HepG2 (cell line): ENCODE data around the gene TMEM198. TPM values are rescaled to one million over a fixed set of nuclear protein-coding genes. Genes with fewer than 3 reads are reported as not detected.

Experiments used
- GPN1 ChIP-seq: sonication (generic); formaldehyde crosslinking; IDR thresholded peaks from 2 replicates; pipeline ENCODE4 v1.5.1; 2020; ENCODE audit warnings: missing genetic modification reagents, borderline replicate concordance
- HNF1A ChIP-seq, 2 experiments: sonication (generic) in 1 of 2; formaldehyde crosslinking in 1 of 2; IDR thresholded peaks; 2 replicates each; pipeline versions ENCODE4 v1.4.0 to v1.6.1; 2016 to 2020; ENCODE audit warnings: borderline replicate concordance in 1 of 2, low read depth in 1 of 2, mild to moderate bottlenecking in 1 of 2, missing genetic modification reagents in 1 of 2
- IKZF5 ChIP-seq: IDR thresholded peaks from 2 replicates; pipeline ENCODE4 v1.6.1; 2018; ENCODE audit warnings: missing genetic modification reagents, mild to moderate bottlenecking, missing compliant biosample characterization
- KAT2B ChIP-seq: fragments of 150-350 bp; IDR thresholded peaks from 2 replicates; pipeline ENCODE4 v1.6.1; 2014; ENCODE audit warnings: low read depth, low read length, borderline replicate concordance
- KLF16 ChIP-seq, 2 experiments: sonication (generic) in 1 of 2; formaldehyde crosslinking in 1 of 2; IDR thresholded peaks; 2 replicates each; pipeline versions ENCODE4 v1.6.1 to v1.8.0; 2016 to 2023; ENCODE audit warnings: missing genetic modification reagents in 2 of 2, missing compliant biosample characterization in 1 of 2
- MEIS2 ChIP-seq: sonication (generic); formaldehyde crosslinking; IDR thresholded peaks from 2 replicates; pipeline ENCODE4 v1.9.0; 2021; ENCODE audit warnings: mild to moderate bottlenecking, missing genetic modification reagents
- POLR2AphosphoS5 ChIP-seq: IDR thresholded peaks from 2 replicates; pipeline ENCODE4 v1.6.1; 2012; ENCODE audit warnings: low read depth, low read length
- POLR2G ChIP-seq: fragments of 200-400 bp; formaldehyde crosslinking; IDR thresholded peaks from 2 replicates; pipeline ENCODE4 v1.6.1; 2018; ENCODE audit warnings: mild to moderate bottlenecking, low read depth, low read length, moderate library complexity
- RFXANK ChIP-seq: IDR thresholded peaks from 2 replicates; pipeline ENCODE4 v1.6.1; 2016
- SIN3A ChIP-seq: IDR thresholded peaks from 2 replicates; pipeline ENCODE4 v1.6.1; 2011; ENCODE audit warnings: low read depth, mild to moderate bottlenecking, control low read depth, low read length, borderline replicate concordance
- TRIM24 ChIP-seq: sonication (generic); formaldehyde crosslinking; IDR thresholded peaks from 2 replicates; pipeline ENCODE4 v1.8.0; 2022; ENCODE audit warnings: mild to moderate bottlenecking, missing genetic modification reagents
- ZNF180 ChIP-seq: sonication (generic); formaldehyde crosslinking; IDR thresholded peaks from 2 replicates; pipeline ENCODE4 v1.4.0; 2020; ENCODE audit warnings: low read depth, missing genetic modification reagents, borderline replicate concordance
- ZNF329 ChIP-seq: sonication (generic); formaldehyde crosslinking; IDR thresholded peaks from 2 replicates; pipeline ENCODE4 v1.9.0; 2021; ENCODE audit warnings: low read depth, mild to moderate bottlenecking, missing genetic modification reagents
- ZNF569 ChIP-seq: sonication (generic); formaldehyde crosslinking; IDR thresholded peaks from 2 replicates; pipeline ENCODE4 v1.5.0; 2020; ENCODE audit warnings: mild to moderate bottlenecking, missing genetic modification reagents, moderate library complexity, borderline replicate concordance
- ZNF710 ChIP-seq: sonication (generic); formaldehyde crosslinking; IDR thresholded peaks from 2 replicates; pipeline ENCODE4 v1.5.0; 2020; ENCODE audit warnings: mild to moderate bottlenecking, missing genetic modification reagents, borderline replicate concordance
- ZNF800 ChIP-seq: sonication (generic); formaldehyde crosslinking; IDR thresholded peaks from 2 replicates; pipeline ENCODE4 v1.4.0; 2020; ENCODE audit warnings: missing genetic modification reagents
- polyA plus RNA-seq, 8 experiments: library from polyadenylated mRNA; depleted of rRNA in 3 of 8; stranded (reverse) in 7 of 8; unstranded in 1 of 8; fragments of >200 nt; fragmentation: Illumina TruSeq in 4 of 8; extraction: Trizol in 4 of 8; gene quantifications; 2 replicates each; pipeline versions ENCODE4 v1.2.1 to v1.2.3, GENCODE V29; 2011 to 2016; ENCODE audit warnings: low read depth in 4 of 8, missing spikeins in 1 of 8, mixed read lengths in 1 of 8; ENCODE audit not compliant: insufficient read depth in 1 of 8
- total RNA-seq, 5 experiments: library from RNA; depleted of rRNA; stranded (reverse); fragments of >200 nt; fragmentation: Illumina TruSeq; extraction: Trizol; gene quantifications; 2 replicates each; pipeline ENCODE4 v1.2.3, GENCODE V29; 2016; ENCODE audit warnings: low read depth in 1 of 5

The TMEM198 gene
- total and polyA plus RNA-seq, 2 of the 13 experiments (the other 11 are each of a cell fraction or from before 2014, with no cell fraction given) = 17.3 to 23.5 TPM

GRCh38 chr2:219575566-219576504 lies 32.0 kb downstream of the TMEM198 start (continued):
- TF ChIP-seq ZNF800 (CRISPR knock-in tag) (0 out of 2 replicates have a peak, but pooled peaks have one; percentile 15), RFXANK (no peak), HNF1A (IDR thresholded peaks at IDR 0.05; ENCODE audit: low read depth) (no peak), HNF1A (CRISPR knock-in tag; IDR thresholded peaks at IDR 0.05; ENCODE audit: borderline replicate concordance) (no peak), SIN3A (0 out of 2 replicates have a peak, but pooled peaks have one; percentile 18), KAT2B (no peak), ZNF180 (no peak), GPN1 (CRISPR knock-in tag) (no peak), IKZF5 (CRISPR knock-in tag) (no peak; the same call in 1 of the 2 replicates), ZNF569 (no peak), POLR2AphosphoS5 (peak; percentile 19; the same call in 1 of the 2 replicates), POLR2G (peak; percentile 8; the same call in 1 of the 2 replicates), KLF16 (CRISPR knock-in tag; IDR thresholded peaks at IDR 0.05) (no peak), TRIM24 (CRISPR knock-in tag) (no peak; the same call in 1 of the 2 replicates), ZNF329 (CRISPR knock-in tag) (no peak), ZNF710 (CRISPR knock-in tag) (no peak), MEIS2 (CRISPR knock-in tag) (0 out of 2 replicates have a peak, but pooled peaks have one; percentile 34)
